Measurements from ENCODE around the gene L1CAM. TPM values are rescaled to one million over a fixed set of nuclear protein-coding genes. Genes with fewer than 3 reads are reported as not detected.

The L1CAM gene
- 1 to 10 TPM in 3 of 4 donors, under 1 TPM in 1; 0.37 to 2.8 (median 1.6) TPM for total RNA-seq

- DNase-seq (ENCODE audit: low spot score) (no peak), ATAC-seq (ENCODE audit: low FRiP score) (no peak)
- no peak for TF ChIP-seq CTCF (IDR thresholded peaks at IDR 0.05)
These were observed at the start of gene L1CAM for GRCh38 chrX:153885968-153886903. L1CAM (minus strand) TSS chrX:153886173; CDS start chrX:153875836, 10,337 bp downstream.

GRCh38 chrX:153935326-153935851 lies 49.4 kb upstream of the L1CAM start:
- DNase-seq (ENCODE audit: low spot score) (no peak), ATAC-seq (ENCODE audit: low FRiP score) (no peak)
- TF ChIP-seq CTCF (IDR thresholded peaks at IDR 0.05), result no peak

- no peak for TF ChIP-seq CTCF (IDR thresholded peaks at IDR 0.05)
- ATAC-seq (ENCODE audit: low FRiP score) (peak; percentile 96), DNase-seq (ENCODE audit: low spot score) (no peak)
These were observed 48.9 kb upstream of the L1CAM start, which contains the start of gene NAA10 for GRCh38 chrX:153934762-153935325. NAA10 (minus strand) TSS chrX:153935037; CDS start chrX:153934904, 133 bp downstream.

- ATAC-seq (ENCODE audit: low FRiP score) (peak; percentile 33), DNase-seq (ENCODE audit: low spot score) (no peak)
- no peak for TF ChIP-seq CTCF (IDR thresholded peaks at IDR 0.05)
These were observed 48.3 kb upstream of the L1CAM start for GRCh38 chrX:153934148-153934761.

GRCh38 chrX:153933748-153934147 lies 47.8 kb upstream of the L1CAM start:
- no peak for TF ChIP-seq CTCF (IDR thresholded peaks at IDR 0.05)
- DNase-seq (ENCODE audit: low spot score), result no peak
- ATAC-seq (ENCODE audit: low FRiP score), result no peak

- ATAC-seq (ENCODE audit: low FRiP score) (no peak), DNase-seq (ENCODE audit: low spot score) (no peak)
- no peak for TF ChIP-seq CTCF (IDR thresholded peaks at IDR 0.05)
These were observed 46.4 kb upstream of the L1CAM start for GRCh38 chrX:153932220-153932915.
